H1 (cell line): Measurements from ENCODE around the gene KDM2A. TPM values are rescaled to one million over a fixed set of nuclear protein-coding genes. Genes with fewer than 3 reads are reported as not detected.

ENCODE experiments used
- CTCF ChIA-PET: fragments of 300-600 bp; sonication (Branson Sonifier 250); formaldehyde crosslinking; loops from one replicate; lab custom pipeline; 2021; ENCODE audit not compliant: partially characterized antibody; lab: Charles Lee
- POLR2A ChIA-PET: fragments of 300-600 bp; sonication (Branson Sonifier 250); formaldehyde crosslinking; loops from one replicate; lab custom pipeline; 2021; ENCODE audit warnings: inconsistent platforms; ENCODE audit not compliant: partially characterized antibody; lab: Charles Lee
- DNase-seq, 2 experiments: peaks; one replicate each; pipeline versions ENCODE4 v3.0.0 to v3.0.0-alpha.2; 2010 to 2022; ENCODE audit warnings: low spot score in 2 of 2, low read depth in 1 of 2, mixed read lengths in 1 of 2
- FAIRE-seq: peaks from 2 replicates; lab custom pipeline; 2011; peaks lifted over from hg19 to GRCh38; lab: Jason Lieb, UNC
- H2AFZ ChIP-seq: 2 replicates; pipeline ENCODE4 v1.8.1; 2012; ENCODE audit warnings: low read length, inconsistent platforms
- H2AK5ac ChIP-seq: 2 replicates; pipeline ENCODE4 v1.6.1; 2013; ENCODE audit warnings: low read depth, low read length
- H2BK120ac ChIP-seq: replicated peaks from 2 replicates; pipeline ENCODE3; 2013; ENCODE audit warnings: low read depth, low read length, inconsistent platforms
- H2BK12ac ChIP-seq: 2 replicates; pipeline ENCODE4 v1.6.1; 2013; ENCODE audit warnings: low read depth, low read length
- H2BK15ac ChIP-seq: 2 replicates; pipeline ENCODE4 v1.6.1; 2013; ENCODE audit warnings: low read length
- H2BK20ac ChIP-seq: 2 replicates; pipeline ENCODE4 v1.6.1; 2013; ENCODE audit warnings: low read length
- H2BK5ac ChIP-seq: 2 replicates; pipeline ENCODE4 v1.6.1; 2013; ENCODE audit warnings: low read depth, low read length
- H3K14ac ChIP-seq: 2 replicates; pipeline ENCODE4 v1.6.1; 2013; ENCODE audit warnings: inconsistent platforms; ENCODE audit not compliant: insufficient read length
- H3K18ac ChIP-seq: 2 replicates; pipeline ENCODE4 v1.6.1; 2013; ENCODE audit warnings: low read length; ENCODE audit errors: extremely low read depth
- H3K23ac ChIP-seq: 2 replicates; pipeline ENCODE4 v1.6.1; 2013; ENCODE audit warnings: inconsistent platforms; ENCODE audit not compliant: insufficient read length
- H3K23me2 ChIP-seq: 2 replicates; pipeline ENCODE4 v1.6.1; 2013; ENCODE audit warnings: low read depth, low read length
- H3K27ac ChIP-seq: 2 replicates; pipeline ENCODE4 v1.6.1; 2011; ENCODE audit warnings: low read depth, low read length, inconsistent platforms
- H3K27me3 ChIP-seq, 4 experiments: replicated peaks in 1 of 4; 1 replicate in 1 of 4; 2 replicates in 3 of 4; pipeline versions ENCODE4 v1.6.1 to v1.8.1; 2011 to 2013; ENCODE audit warnings: low read length in 3 of 4, mild to moderate bottlenecking in 3 of 4, inconsistent platforms in 2 of 4, mixed read lengths in 2 of 4, moderate library complexity in 1 of 4; ENCODE audit not compliant: control insufficient read depth in 3 of 4, insufficient read depth in 3 of 4; ENCODE audit errors: extremely low read depth in 1 of 4
- H3K36me3 ChIP-seq, 4 experiments: 2 replicates each; pipeline versions ENCODE4 v1.6.1 to v1.8.1; 2011 to 2013; ENCODE audit warnings: mild to moderate bottlenecking in 4 of 4, low read length in 3 of 4, moderate library complexity in 2 of 4, control low read depth in 1 of 4, inconsistent platforms in 1 of 4; ENCODE audit not compliant: insufficient read depth in 4 of 4, control insufficient read depth in 2 of 4
- H3K4ac ChIP-seq: replicated peaks from 2 replicates; pipeline ENCODE3; 2013; ENCODE audit warnings: low read length, low read depth, mixed read lengths, inconsistent platforms; ENCODE audit not compliant: insufficient read length
- H3K4me1 ChIP-seq, 4 experiments: replicated peaks in 1 of 4; 1 replicate in 1 of 4; 2 replicates in 3 of 4; pipeline versions ENCODE4 v1.6.1 to v1.8.1; 2011 to 2013; ENCODE audit warnings: low read length in 3 of 4, inconsistent platforms in 2 of 4, mixed read lengths in 1 of 4; ENCODE audit not compliant: insufficient read depth in 4 of 4, control insufficient read depth in 3 of 4
- H3K4me2 ChIP-seq, 2 experiments: 2 replicates each; pipeline versions ENCODE4 v1.6.1 to v1.8.1; 2011 to 2013; ENCODE audit warnings: low read depth in 2 of 2, low read length in 2 of 2, control low read depth in 1 of 2, inconsistent platforms in 1 of 2, mild to moderate bottlenecking in 1 of 2; ENCODE audit not compliant: insufficient read depth in 1 of 2
- H3K4me3 ChIP-seq, 4 experiments: fragments of 200-600, 300-600 bp in 1 of 4; sonication (generic), shearing (Covaris generic), sonication (Bioruptor Twin) in 1 of 4; 2 replicates each; pipeline versions ENCODE4 v1.5.1 to v1.8.1; 2011 to 2016; ENCODE audit warnings: low read length in 4 of 4, low read depth in 3 of 4, control low read depth in 2 of 4, inconsistent platforms in 2 of 4, mild to moderate bottlenecking in 2 of 4, mixed read lengths in 1 of 4, moderate library complexity in 1 of 4; ENCODE audit not compliant: insufficient read depth in 2 of 4; ENCODE audit errors: extremely low read depth in 1 of 4
- H3K56ac ChIP-seq: replicated peaks from 2 replicates; pipeline ENCODE3; 2013; ENCODE audit warnings: low read depth, mild to moderate bottlenecking, mixed read lengths, low read length, inconsistent platforms; ENCODE audit not compliant: insufficient read length
- H3K79me1 ChIP-seq: 2 replicates; pipeline ENCODE4 v1.6.1; 2013; ENCODE audit warnings: low read depth, low read length, control low read depth
- H3K79me2 ChIP-seq, 2 experiments: 2 replicates each; pipeline versions ENCODE4 v1.6.1 to v1.8.1; 2012 to 2013; ENCODE audit warnings: low read length in 2 of 2, mild to moderate bottlenecking in 2 of 2, inconsistent platforms in 1 of 2; ENCODE audit not compliant: insufficient read depth in 2 of 2, control insufficient read depth in 1 of 2
- H3K9ac ChIP-seq, 4 experiments: replicated peaks in 1 of 4; 1 replicate in 1 of 4; 2 replicates in 3 of 4; pipeline versions ENCODE4 v1.6.1 to v1.8.1; 2011 to 2013; ENCODE audit warnings: low read depth in 3 of 4, low read length in 3 of 4, control low read depth in 2 of 4, mild to moderate bottlenecking in 2 of 4, moderate library complexity in 2 of 4, inconsistent platforms in 1 of 4; ENCODE audit errors: extremely low read depth in 1 of 4
- H3K9me3 ChIP-seq, 2 experiments: 2 replicates each; pipeline versions ENCODE4 v1.6.1 to v1.8.1; 2012 to 2013; ENCODE audit warnings: mild to moderate bottlenecking in 2 of 2, moderate library complexity in 2 of 2, control low read depth in 1 of 2, inconsistent platforms in 1 of 2, low read depth in 1 of 2, low read length in 1 of 2, mixed read lengths in 1 of 2; ENCODE audit not compliant: insufficient read depth in 2 of 2
- H4K20me1 ChIP-seq, 2 experiments: replicated peaks in 1 of 2; 2 replicates each; pipeline versions ENCODE3 to v1.8.1; 2011 to 2013; ENCODE audit warnings: inconsistent platforms in 2 of 2, low read length in 2 of 2, mild to moderate bottlenecking in 1 of 2; ENCODE audit not compliant: insufficient read depth in 2 of 2, control insufficient read depth in 1 of 2
- H4K5ac ChIP-seq: 2 replicates; pipeline ENCODE4 v1.6.1; 2013; ENCODE audit warnings: low read length, low read depth, mixed read lengths, inconsistent platforms; ENCODE audit not compliant: insufficient read length
- H4K8ac ChIP-seq: 2 replicates; pipeline ENCODE4 v1.8.0; 2013; ENCODE audit warnings: mild to moderate bottlenecking, moderate library complexity, low read length, inconsistent platforms; ENCODE audit not compliant: insufficient read depth; ENCODE audit errors: extremely low read depth
- H4K91ac ChIP-seq: replicated peaks from 2 replicates; pipeline ENCODE3; 2013; ENCODE audit warnings: low read length, mixed read lengths, inconsistent platforms; ENCODE audit not compliant: insufficient read length
- ATF3 ChIP-seq: IDR thresholded peaks from 2 replicates; pipeline ENCODE4 v1.6.1; 2011; ENCODE audit warnings: low read depth, mild to moderate bottlenecking, low read length; ENCODE audit not compliant: insufficient read depth
- BACH1 ChIP-seq: IDR thresholded peaks from 2 replicates; pipeline ENCODE4 v1.6.1; 2012; ENCODE audit warnings: low read length, improper control_type of control experiment
- BCL11A ChIP-seq, 2 experiments: IDR thresholded peaks; one replicate each; pipeline ENCODE4 v1.6.1; 2011; ENCODE audit warnings: low read depth in 2 of 2, low read length in 2 of 2, mild to moderate bottlenecking in 2 of 2
- CHD2 ChIP-seq: IDR thresholded peaks from 2 replicates; pipeline ENCODE4 v1.6.1; 2012; ENCODE audit warnings: low read length, improper control_type of control experiment
- HDAC6 ChIP-seq: IDR thresholded peaks from one replicate; pipeline ENCODE4 v1.7.1; 2012; ENCODE audit warnings: low read depth, mild to moderate bottlenecking, inconsistent platforms, low read length, moderate library complexity
- PHF8 ChIP-seq: fragments of 200-600 bp; sonication (generic); conservative IDR thresholded peaks from 2 replicates; pipeline ENCODE4 v1.7.1; 2012; ENCODE audit warnings: low read depth, mild to moderate bottlenecking, inconsistent platforms, low read length, moderate library complexity
- POU5F1 ChIP-seq: IDR thresholded peaks from 2 replicates; pipeline ENCODE4 v1.6.1; 2011; ENCODE audit warnings: low read depth, mild to moderate bottlenecking, low read length, moderate library complexity
- RFX5 ChIP-seq: IDR thresholded peaks from 2 replicates; pipeline ENCODE4 v1.6.1; 2011; ENCODE audit warnings: low read depth, low read length, improper control_type of control experiment, borderline replicate concordance
- SAP30 ChIP-seq: fragments of 300-600 bp; sonication (generic); IDR thresholded peaks from 2 replicates; pipeline ENCODE4 v1.7.1; 2012; ENCODE audit warnings: low read length, moderate library complexity, mild to moderate bottlenecking, inconsistent platforms; ENCODE audit not compliant: insufficient read depth, insufficient replicate concordance
- SIRT6 ChIP-seq: IDR thresholded peaks from one replicate; pipeline ENCODE4 v1.7.1; 2012; ENCODE audit warnings: low read length, inconsistent platforms
- SUZ12 ChIP-seq: fragments of 200-600 bp; sonication (generic); IDR thresholded peaks from 2 replicates; pipeline ENCODE4 v1.6.1; 2012; ENCODE audit warnings: mild to moderate bottlenecking, inconsistent platforms, low read length, moderate library complexity, mixed read lengths
- WGBS, 2 experiments: shearing (Covaris generic) in 1 of 2; methylation state at CpG; one replicate each; pipeline versions ENCODE4 v1.1.6 to v1.1.7; 2013 to 2015; ENCODE audit warnings: low lambda C conversion rate in 2 of 2, mixed read lengths in 2 of 2, inconsistent platforms in 1 of 2, low coverage in 1 of 2, missing lambda C conversion rate in 1 of 2; ENCODE audit not compliant: insufficient replicate concordance in 2 of 2, insufficient coverage in 1 of 2, insufficient read length in 1 of 2; ENCODE audit errors: extremely low coverage in 1 of 2, missing lambda C conversion rate in 1 of 2; 5-methylcytosine and 5-hydroxymethylcytosine counted together
- polyA plus RNA-seq, 7 experiments: library from polyadenylated mRNA; depleted of rRNA in 3 of 7; stranded (reverse) in 5 of 7; unstranded in 2 of 7; fragments of >200 nt in 5 of 7; fragments of 200-250 nt in 2 of 7; gene quantifications; 1 replicate in 5 of 7; 2 replicates in 1 of 7; 4 replicates in 1 of 7; pipeline versions ENCODE4 v1.2.1 to v1.2.3, GENCODE V29; 2011 to 2013; ENCODE audit warnings: missing spikeins in 2 of 7, mixed read lengths in 2 of 7
- total RNA-seq: library from RNA; stranded (reverse); fragmentation: NEBNext Ultra II Directional; extraction: Animal tissue kit (Norgen Biotek cat#: 25700); gene quantifications from 2 replicates; pipeline ENCODE4 v1.2.1, GENCODE V29; 2021

The KDM2A gene
- total and polyA plus RNA-seq, 2 of the 8 experiments (the other 6 are each of a cell fraction or from before 2014, with no cell fraction given) = 55.4 to 66.2 TPM

- DNase-seq (no peak), FAIRE-seq (no peak)
- ChIA-PET POLR2A (interaction anchor here (0.9 to 1.4 kb wide), 3 partner anchors 9 to 222 kb away, joined by 3 to 7 read pairs (median 4); partner anchors contain the start of gene GRK2), CTCF (interaction anchor here (0.6 to 3.7 kb wide), 7 partner anchors 9 to 110 kb away, joined by 3 to 27 read pairs (median 4); partner anchors contain the start of genes ANKRD13D and GRK2)
- peaks cover 0 to 24% (median 15%) of the 10 kb centered on the region in 4 experiments; a peak in 6 of 7 replicates for H3K4me1 ChIP-seq
- H2BK120ac ChIP-seq = no peak overlapping the region
- no peak overlapping the region for H2BK5ac ChIP-seq
- no peak overlapping the region for H2BK20ac ChIP-seq
- no peak overlapping the region for H3K4ac ChIP-seq
- WGBS, 2 experiments = 90% methylated on average over 14 of the region's 14 CpGs; no CpG with 5 or more reads in 1 of the 2 experiments
- no peak overlapping the region for H4K91ac ChIP-seq
- H3K14ac ChIP-seq = no peak overlapping the region
- no peak overlapping the region for H3K23ac ChIP-seq
- no peak overlapping the region for H3K4me3 ChIP-seq
- peaks cover 0 to 17% of the 10 kb centered on the region in 2 experiments; a peak in 1 of 4 replicates for H3K79me2 ChIP-seq
- H2BK12ac ChIP-seq = no peak overlapping the region
- H4K5ac ChIP-seq = no peak overlapping the region
- H3K9ac ChIP-seq = no peak overlapping the region
- H3K18ac ChIP-seq = no peak overlapping the region
- no peaks in the 10 kb centered on the region; the same call in 1 of the 2 replicates for H3K23me2 ChIP-seq
- no peaks in the 10 kb centered on the region for H3K27me3 ChIP-seq
- peaks cover 6% of the 10 kb centered on the region; the same call in 1 of the 2 replicates for H3K79me1 ChIP-seq
- H2BK15ac ChIP-seq = no peak overlapping the region
- H4K20me1 ChIP-seq = peaks cover 0 to 7% of the 10 kb centered on the region in 2 experiments
- no peak overlapping the region; the same call in 1 of the 2 replicates for H4K8ac ChIP-seq
- no peak overlapping the region for H2AFZ ChIP-seq
- H3K27ac ChIP-seq = no peak overlapping the region
- H3K36me3 ChIP-seq = peaks cover 12 to 38% (median 36%) of the 10 kb centered on the region in 4 experiments
- H3K56ac ChIP-seq = no peak overlapping the region
- H2AK5ac ChIP-seq = no peak overlapping the region
- no peak overlapping the region for H3K4me2 ChIP-seq
- no peaks in the 10 kb centered on the region for H3K9me3 ChIP-seq
- TF ChIP-seq SIRT6 = no peak
- no peak for TF ChIP-seq SUZ12
- TF ChIP-seq BACH1 = no peak
- no peak for TF ChIP-seq POU5F1
- TF ChIP-seq SAP30 = no peak
- no peak for TF ChIP-seq RFX5
- TF ChIP-seq CHD2 = no peak
- no peak for TF ChIP-seq BCL11A (IDR thresholded peaks at IDR 0.05; ENCODE audit: low read depth in 2 of 2, low read length in 2 of 2)
- TF ChIP-seq PHF8 = no peak
- no peak for TF ChIP-seq ATF3
- no peak for TF ChIP-seq HDAC6
Measured at GRCh38 chr11:67278939-67279588, 160.0 kb downstream of the KDM2A start.
